Measurements from ENCODE around the gene PTPRJ.

Gene PTPRJ

GRCh38 chr11:47981667-47982404 is 1.5 kb downstream of the PTPRJ start:
- TF ChIP-seq CTCF (conservative IDR thresholded peaks at IDR 0.05; ENCODE audit: low read depth, low read length): no peak
- H3K4me3 ChIP-seq (ENCODE audit: low read depth, low read length): peak overlapping the region; percentile 74
- no peak for DNase-seq (ENCODE audit: low read depth)

GRCh38 chr11:47982616-47983015 is 2.3 kb downstream of the PTPRJ start:
- no peak for DNase-seq (ENCODE audit: low read depth)
- H3K4me3 ChIP-seq (ENCODE audit: low read depth, low read length): no peak overlapping the region
- no peak for TF ChIP-seq CTCF (conservative IDR thresholded peaks at IDR 0.05; ENCODE audit: low read depth, low read length)

GRCh38 chr11:47983464-47984397 is 3.4 kb downstream of the PTPRJ start:
- peak; percentile 83 for DNase-seq (ENCODE audit: low read depth)
- TF ChIP-seq CTCF (conservative IDR thresholded peaks at IDR 0.05; ENCODE audit: low read depth, low read length): no peak
- no peak overlapping the region for H3K4me3 ChIP-seq (ENCODE audit: low read depth, low read length)

GRCh38 chr11:47986219-47986618 is 5.9 kb downstream of the PTPRJ start:
- TF ChIP-seq CTCF (conservative IDR thresholded peaks at IDR 0.05; ENCODE audit: low read depth, low read length): no peak
- H3K4me3 ChIP-seq (ENCODE audit: low read depth, low read length): no peak overlapping the region
- no peak for DNase-seq (ENCODE audit: low read depth)

GRCh38 chr11:47986742-47987141 is 6.4 kb downstream of the PTPRJ start:
- DNase-seq (ENCODE audit: low read depth): no peak
- TF ChIP-seq CTCF (conservative IDR thresholded peaks at IDR 0.05; ENCODE audit: low read depth, low read length): no peak
- no peak overlapping the region for H3K4me3 ChIP-seq (ENCODE audit: low read depth, low read length)

GRCh38 chr11:47987310-47987709 is 7.0 kb downstream of the PTPRJ start:
- DNase-seq (ENCODE audit: low read depth): no peak
- no peak overlapping the region for H3K4me3 ChIP-seq (ENCODE audit: low read depth, low read length)
- TF ChIP-seq CTCF (conservative IDR thresholded peaks at IDR 0.05; ENCODE audit: low read depth, low read length): no peak
